ENCODE results near the gene LEPR. TPM values are rescaled to one million over a fixed set of nuclear protein-coding genes. Genes with fewer than 3 reads are reported as not detected.
A peak's percentile ranks its signal among the peaks of the same experiment; 100 is the strongest.

LEPR gene
- total RNA-seq, 2 donors from 2014 or later = 5.3 to 7.8 TPM

DNA sequence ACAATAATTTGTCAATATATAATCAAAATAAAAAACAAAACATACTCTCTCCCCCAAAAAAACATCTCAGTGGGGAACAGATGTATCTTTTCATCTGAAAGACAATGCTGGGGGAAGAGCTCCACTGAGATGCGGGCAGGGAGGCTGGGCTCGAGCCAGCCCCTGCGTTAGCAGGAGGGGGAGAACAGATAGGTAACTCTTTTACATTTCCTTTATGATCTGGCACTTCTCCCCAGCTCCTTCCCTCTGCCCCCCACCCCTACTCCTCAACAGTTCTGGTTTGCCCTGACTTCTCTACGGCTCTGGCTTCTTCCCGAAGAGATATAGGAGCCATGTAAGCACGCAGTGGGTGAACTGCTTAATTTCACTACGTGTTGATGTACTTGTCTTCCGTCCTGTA is 12.4 kb downstream of the LEPR start:
- Histone ChIP-seq H3K27me3 (no peaks in the 10 kb centered on the region), H3K4me1 (no peaks in the 10 kb centered on the region), H3K4me3 (no peak overlapping the region), H3K36me3 (replicated peaks in 1 of 2; ENCODE audit: insufficient read depth in 1 of 2, low read depth in 2 of 2) (peaks cover 5 to 7% of the 10 kb centered on the region in 2 donors), H3K27ac (no peak overlapping the region), H3K9me3 (no peaks in the 10 kb centered on the region)
- WGBS, 2 donors = 76% methylated on average over 8 of the region's 8 CpGs
- DNase-seq (no peak), ATAC-seq (no peak)
- intact Hi-C loops (cut with DNase I) = no loop called here
- TF ChIP-seq POLR2A (IDR thresholded peaks at IDR 0.05) = no peak
- TF ChIP-seq, protein P1, sequence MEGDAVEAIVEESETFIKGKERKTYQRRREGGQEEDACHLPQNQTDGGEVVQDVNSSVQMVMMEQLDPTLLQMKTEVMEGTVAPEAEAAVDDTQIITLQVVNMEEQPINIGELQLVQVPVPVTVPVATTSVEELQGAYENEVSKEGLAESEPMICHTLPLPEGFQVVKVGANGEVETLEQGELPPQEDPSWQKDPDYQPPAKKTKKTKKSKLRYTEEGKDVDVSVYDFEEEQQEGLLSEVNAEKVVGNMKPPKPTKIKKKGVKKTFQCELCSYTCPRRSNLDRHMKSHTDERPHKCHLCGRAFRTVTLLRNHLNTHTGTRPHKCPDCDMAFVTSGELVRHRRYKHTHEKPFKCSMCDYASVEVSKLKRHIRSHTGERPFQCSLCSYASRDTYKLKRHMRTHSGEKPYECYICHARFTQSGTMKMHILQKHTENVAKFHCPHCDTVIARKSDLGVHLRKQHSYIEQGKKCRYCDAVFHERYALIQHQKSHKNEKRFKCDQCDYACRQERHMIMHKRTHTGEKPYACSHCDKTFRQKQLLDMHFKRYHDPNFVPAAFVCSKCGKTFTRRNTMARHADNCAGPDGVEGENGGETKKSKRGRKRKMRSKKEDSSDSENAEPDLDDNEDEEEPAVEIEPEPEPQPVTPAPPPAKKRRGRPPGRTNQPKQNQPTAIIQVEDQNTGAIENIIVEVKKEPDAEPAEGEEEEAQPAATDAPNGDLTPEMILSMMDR (IDR thresholded peaks at IDR 0.05) = no peak

DNA sequence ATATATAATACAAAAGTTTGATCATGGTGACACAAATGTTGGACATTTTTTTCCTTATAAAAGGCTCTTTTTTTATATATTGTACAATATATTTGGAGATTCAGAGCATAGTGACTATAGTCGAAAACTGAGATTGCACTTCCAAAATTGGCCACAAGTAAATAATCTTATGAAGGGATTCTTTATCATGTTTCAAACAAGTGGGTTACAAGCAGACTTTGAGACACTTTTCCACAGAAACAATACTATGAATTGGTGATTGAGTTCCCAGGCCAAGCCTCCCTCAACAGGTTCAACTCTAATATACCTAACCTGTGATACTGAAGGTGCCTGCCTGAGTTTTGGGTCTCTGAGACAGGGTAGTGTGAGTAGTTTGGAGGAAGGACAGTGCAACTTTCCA is 13.8 kb downstream of the LEPR start:
- no peak for ATAC-seq
- H3K36me3 ChIP-seq (replicated peaks in 1 of 2; ENCODE audit: insufficient read depth in 1 of 2, low read depth in 2 of 2) = peaks cover 5 to 7% of the 10 kb centered on the region in 2 donors
- no peak for DNase-seq
- H3K4me3 ChIP-seq = no peak overlapping the region
- no peaks in the 10 kb centered on the region for H3K9me3 ChIP-seq
- H3K27me3 ChIP-seq = no peaks in the 10 kb centered on the region
- intact Hi-C loops (cut with DNase I) = no loop called here
- 89 to 93% methylated on average over 1 of the region's 1 CpG for WGBS, 2 donors
- H3K4me1 ChIP-seq = no peaks in the 10 kb centered on the region
- H3K27ac ChIP-seq = no peak overlapping the region
- TF ChIP-seq POLR2A (IDR thresholded peaks at IDR 0.05) = no peak
- TF ChIP-seq, protein P1 (IDR thresholded peaks at IDR 0.05) = peak in 1 of 7 experiments; percentile 9

DNA sequence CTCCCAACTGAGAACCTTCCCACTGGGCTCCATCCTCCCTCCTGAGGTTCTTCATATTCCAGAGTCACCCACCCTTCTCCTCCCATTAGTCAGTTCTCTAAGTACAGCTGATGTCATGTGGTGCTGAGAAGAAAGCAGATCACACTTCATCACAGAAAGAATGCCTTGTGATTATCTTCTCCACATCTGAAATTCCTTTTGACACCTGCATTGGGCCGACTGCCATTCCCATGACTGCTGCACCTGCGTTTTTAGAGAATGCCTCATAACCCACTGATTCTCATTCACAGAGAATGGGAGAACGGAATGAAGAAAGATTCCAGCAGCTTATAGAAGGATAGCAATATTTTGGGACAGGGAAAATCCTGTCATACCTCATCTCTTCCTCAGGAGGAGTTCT is 14.3 kb downstream of the LEPR start:
- Histone ChIP-seq H3K36me3 (replicated peaks in 1 of 2; ENCODE audit: insufficient read depth in 1 of 2, low read depth in 2 of 2) (peaks cover 5 to 7% of the 10 kb centered on the region in 2 donors), H3K27me3 (no peaks in the 10 kb centered on the region), H3K9me3 (no peaks in the 10 kb centered on the region), H3K4me1 (no peaks in the 10 kb centered on the region), H3K4me3 (no peak overlapping the region), H3K27ac (no peak overlapping the region)
- intact Hi-C loops (cut with DNase I) = no loop called here
- 58 to 64% methylated on average over 3 of the region's 3 CpGs for WGBS, 2 donors
- TF ChIP-seq POLR2A (IDR thresholded peaks at IDR 0.05) = no peak
- TF ChIP-seq, protein P1 (IDR thresholded peaks at IDR 0.05) = no peak
- DNase-seq (no peak), ATAC-seq (no peak)

DNA sequence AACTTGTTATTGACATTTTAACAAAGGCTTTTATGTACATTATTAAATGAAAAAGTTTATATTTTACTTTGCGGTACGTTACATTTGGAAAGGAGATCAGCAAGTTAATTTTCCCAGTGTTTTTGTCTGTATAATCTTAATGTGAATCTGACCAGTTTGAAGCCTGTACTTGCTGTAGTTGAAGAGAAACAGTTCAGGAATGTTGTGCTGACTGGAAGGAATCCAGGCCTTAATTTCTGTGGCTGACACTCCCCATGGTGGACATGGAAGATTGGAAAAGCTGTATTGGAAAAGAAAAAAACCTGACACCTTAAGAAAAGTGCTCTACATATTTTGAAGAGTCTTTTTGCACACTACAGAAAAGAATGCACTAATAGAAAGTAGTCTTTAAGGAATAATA is 15.5 kb downstream of the LEPR start:
- H3K4me3 ChIP-seq = no peak overlapping the region
- DNase-seq = no peak
- ATAC-seq = no peak
- peaks cover 5 to 7% of the 10 kb centered on the region in 2 donors for H3K36me3 ChIP-seq (replicated peaks in 1 of 2; ENCODE audit: insufficient read depth in 1 of 2, low read depth in 2 of 2)
- no peak for TF ChIP-seq POLR2A (IDR thresholded peaks at IDR 0.05)
- TF ChIP-seq, protein P1 (IDR thresholded peaks at IDR 0.05) = no peak
- H3K27ac ChIP-seq = no peak overlapping the region
- WGBS, 2 donors = 62 to 74% methylated on average over 2 of the region's 2 CpGs
- H3K9me3 ChIP-seq = no peaks in the 10 kb centered on the region
- no peaks in the 10 kb centered on the region for H3K27me3 ChIP-seq
- intact Hi-C loops (cut with DNase I) = no loop called here
- no peaks in the 10 kb centered on the region for H3K4me1 ChIP-seq

DNA sequence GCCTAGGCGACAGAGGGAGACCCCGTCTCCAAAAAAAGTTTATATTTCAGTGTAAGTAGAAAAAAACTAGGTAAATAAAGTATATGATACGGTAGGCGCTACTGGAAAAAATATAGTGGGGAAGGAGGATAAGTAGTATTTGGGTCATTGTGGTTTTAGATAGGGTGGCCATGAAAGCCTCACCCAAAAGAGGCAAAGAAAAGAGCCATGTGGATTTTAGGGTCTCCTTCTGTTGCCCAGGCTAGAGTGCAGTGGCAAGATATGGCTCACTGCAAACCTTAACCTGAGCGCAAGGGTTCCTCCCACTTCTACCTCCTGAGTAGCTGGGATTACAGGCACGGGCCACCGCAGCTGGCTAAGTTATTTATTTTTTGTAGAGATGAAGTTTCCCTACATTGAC is 17.1 kb downstream of the LEPR start:
- Histone ChIP-seq H3K9me3 (no peaks in the 10 kb centered on the region), H3K27ac (no peak overlapping the region), H3K27me3 (no peaks in the 10 kb centered on the region), H3K36me3 (replicated peaks in 1 of 2; ENCODE audit: insufficient read depth in 1 of 2, low read depth in 2 of 2) (peaks cover 0 to 2% of the 10 kb centered on the region in 2 donors), H3K4me1 (peaks cover 7% of the 10 kb centered on the region), H3K4me3 (no peak overlapping the region)
- no peak for TF ChIP-seq POLR2A (IDR thresholded peaks at IDR 0.05)
- TF ChIP-seq, protein P1 (IDR thresholded peaks at IDR 0.05) = no peak
- intact Hi-C loops (cut with DNase I) = no loop called here
- DNase-seq (no peak), ATAC-seq (no peak)
- WGBS, 2 donors = 94 to 96% methylated on average over 7 of the region's 7 CpGs

Measured in body of pancreas (tissue), 4 donors.